Stimulated activated naive CD4-positive, alpha-beta T cell (primary cell): ENCODE data around the gene RABGAP1L.
A peak's percentile ranks its signal among the peaks of the same experiment; 100 is the strongest.
"Not testable (repeated sequence)": the region's sequence is repeated elsewhere in the genome, so short reads cannot be mapped to it uniquely, and the experiment has no call there.

ENCODE experiments used
- DNase-seq, 6 experiments: peaks; one replicate each; lab custom pipeline; 2025; lab: John Stamatoyannopoulos, UW

Gene RABGAP1L

DNA sequence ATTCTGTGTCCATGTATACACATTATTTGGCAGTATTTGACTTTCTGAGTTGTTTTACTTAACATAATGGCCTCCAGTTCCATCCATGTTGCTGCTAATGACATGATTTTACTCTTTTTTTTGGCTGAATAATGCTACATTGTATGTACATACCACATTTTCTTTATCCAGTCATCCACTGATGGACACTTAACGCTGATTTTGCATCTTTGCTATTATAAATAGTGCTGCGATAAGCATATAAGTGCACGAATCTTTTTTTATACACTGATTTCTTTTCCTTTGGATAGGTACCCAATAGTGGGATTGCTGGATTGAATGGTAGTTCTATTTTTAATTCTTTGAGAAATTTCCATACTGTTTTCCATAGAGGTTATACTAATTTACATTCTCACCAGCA, 544.0 kb downstream of the RABGAP1L start:
- no peak for DNase-seq

DNA sequence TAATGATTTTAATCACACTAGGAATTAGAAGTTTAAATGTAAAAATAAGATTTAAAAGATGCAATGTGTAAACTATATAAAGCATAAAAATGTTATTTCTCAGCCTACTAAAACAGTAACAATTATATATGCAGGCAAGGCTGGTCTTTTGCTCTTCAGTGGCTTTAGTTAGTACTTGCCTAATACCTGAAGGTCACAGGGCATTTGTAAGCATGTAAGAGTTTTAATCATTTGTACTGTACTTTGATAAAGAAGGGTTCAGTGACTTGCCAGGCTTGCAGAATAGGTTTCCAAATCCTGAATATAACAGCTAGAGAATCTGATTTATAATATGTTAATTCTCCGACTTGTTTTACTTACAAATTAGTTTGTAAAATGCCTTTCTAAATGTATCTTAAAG, 545.0 kb downstream of the RABGAP1L start:
- DNase-seq = no peak

DNA sequence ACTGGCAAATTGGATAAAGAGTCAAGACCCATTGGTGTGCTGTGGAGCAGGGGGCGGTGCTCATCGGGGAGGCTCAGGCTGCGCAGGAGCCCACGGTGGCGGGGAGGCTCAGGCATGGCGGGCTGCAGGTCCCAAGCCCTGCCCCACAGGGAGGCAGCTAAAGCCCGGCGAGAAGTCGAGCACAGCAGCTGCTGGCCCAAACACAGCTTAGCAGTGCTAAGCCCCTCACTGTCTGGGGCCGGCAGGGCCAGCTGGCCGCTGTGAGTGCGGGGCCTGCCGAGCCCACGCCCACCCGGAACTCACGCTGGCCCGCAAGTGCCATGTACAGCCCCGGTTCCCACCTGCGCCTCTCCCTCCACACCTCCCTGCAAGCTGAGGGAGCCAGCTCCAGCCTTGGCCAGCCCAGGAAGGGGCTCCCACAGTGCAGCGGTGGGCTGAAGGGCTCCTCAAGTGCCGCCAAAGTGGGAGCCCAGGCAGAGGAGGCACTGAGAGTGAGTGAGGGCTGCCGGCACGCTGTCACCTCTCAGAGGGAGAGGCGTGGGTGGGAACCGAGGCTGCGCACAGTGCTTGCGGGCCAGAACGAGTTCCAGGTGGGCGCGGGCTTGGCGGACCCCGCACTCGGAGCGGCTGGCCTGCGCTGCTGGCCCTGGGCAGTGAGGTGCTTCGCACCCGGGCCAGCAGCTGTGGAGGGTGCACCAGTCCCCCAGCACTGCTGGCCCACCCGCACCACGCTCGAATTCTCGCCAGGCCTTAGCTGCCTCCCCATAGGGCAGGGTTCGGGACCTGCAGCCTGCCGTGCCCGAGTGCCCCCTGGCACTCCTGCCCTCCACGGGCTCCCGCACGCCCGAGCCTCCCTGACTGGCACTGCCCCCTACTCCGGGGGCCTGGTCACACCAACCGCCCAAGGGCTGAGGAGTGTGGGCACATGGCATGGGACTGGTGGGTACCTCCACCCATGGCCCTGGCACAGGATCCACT, 551.8 kb downstream of the RABGAP1L start:
- no peak for DNase-seq

- DNase-seq = not testable (repeated sequence)
Measured at GRCh38 chr1:174711848-174712247, 552.5 kb downstream of the RABGAP1L start.

DNA sequence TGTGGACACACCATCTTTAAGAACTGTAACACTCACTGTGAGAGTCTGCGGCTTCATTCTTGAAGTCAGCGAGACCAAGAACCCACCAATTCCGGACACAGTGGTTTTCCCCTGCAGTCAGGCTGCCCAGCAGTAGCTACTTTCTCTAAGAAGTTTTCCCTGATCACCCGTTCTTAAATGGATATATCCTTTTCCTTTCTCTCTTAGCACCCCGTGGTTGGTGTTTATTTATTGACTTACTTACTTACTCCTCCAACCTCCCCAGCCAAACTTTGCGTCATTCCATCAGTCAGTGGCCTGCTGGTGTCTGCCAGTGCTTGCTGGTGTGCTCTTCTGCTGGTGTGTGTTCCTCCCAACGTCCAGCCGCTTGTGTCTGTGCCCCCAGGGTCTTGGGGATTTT, 553.2 kb downstream of the RABGAP1L start:
- no peak for DNase-seq

- no peak for DNase-seq
Measured at GRCh38 chr1:174713796-174714195, 554.5 kb downstream of the RABGAP1L start.

GRCh38 chr1:174719194-174719593, 559.9 kb downstream of the RABGAP1L start:
- no peak for DNase-seq

DNA sequence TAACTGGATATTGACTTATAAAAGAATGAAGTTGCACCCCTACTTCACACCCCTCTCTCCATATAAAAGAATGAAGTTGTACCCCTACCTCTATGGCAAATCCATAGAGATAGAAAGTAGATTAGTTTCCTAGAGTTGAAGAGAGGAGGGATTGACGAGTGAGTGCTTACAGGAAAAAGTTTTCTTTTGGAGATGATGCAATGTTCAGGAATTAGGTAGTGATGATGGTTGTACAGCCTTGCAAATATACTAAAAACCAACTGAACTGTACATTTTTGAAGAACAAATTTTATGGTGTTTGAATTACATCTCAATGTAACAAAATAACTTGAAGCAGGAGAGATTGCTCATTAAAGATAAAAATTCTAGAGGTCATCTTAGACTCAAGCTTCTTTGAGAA, 561.3 kb downstream of the RABGAP1L start:
- DNase-seq = no peak

DNA sequence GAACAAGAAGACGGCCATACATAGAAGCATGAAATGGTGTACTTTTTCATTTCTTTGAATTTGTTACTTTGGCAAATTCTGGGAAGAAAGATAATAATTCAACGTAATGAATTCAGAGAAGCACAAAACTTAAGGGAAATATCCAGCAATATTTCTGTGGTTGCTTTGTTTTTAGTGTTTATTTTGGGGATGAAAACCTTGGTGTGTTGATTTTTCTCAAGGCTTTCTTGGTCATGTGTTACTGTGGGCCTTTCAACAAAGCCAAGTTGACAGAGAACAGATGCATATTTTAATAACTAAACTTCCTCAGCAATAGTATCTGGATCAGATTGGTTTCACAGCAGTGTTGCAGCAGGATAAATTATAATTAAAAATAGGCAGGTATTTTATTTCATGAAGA, 561.9 kb downstream of the RABGAP1L start:
- DNase-seq = no peak

- no peak for DNase-seq
Measured at GRCh38 chr1:174723816-174724215, 564.5 kb downstream of the RABGAP1L start.

DNA sequence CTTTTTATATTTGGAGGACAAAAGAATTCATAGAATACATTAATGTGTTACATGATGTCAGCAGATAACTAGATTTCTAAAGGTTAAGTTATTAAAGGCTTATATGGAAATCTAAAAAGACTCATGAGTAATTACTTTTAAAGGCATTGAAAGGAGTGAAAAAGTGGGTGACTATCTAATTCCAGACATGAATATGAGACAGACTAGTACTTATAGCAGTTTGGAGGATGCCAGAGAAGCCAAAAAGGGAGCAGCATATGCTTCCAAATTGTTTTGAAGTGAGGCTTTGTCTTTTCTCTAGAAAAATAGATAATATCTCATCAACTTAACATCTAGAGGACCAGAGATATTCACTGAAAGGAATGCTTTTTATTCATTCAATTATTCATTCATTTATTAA, 564.9 kb downstream of the RABGAP1L start:
- DNase-seq = no peak

- DNase-seq = no peak
Measured at GRCh38 chr1:174726167-174726879, 567.0 kb downstream of the RABGAP1L start.

DNA sequence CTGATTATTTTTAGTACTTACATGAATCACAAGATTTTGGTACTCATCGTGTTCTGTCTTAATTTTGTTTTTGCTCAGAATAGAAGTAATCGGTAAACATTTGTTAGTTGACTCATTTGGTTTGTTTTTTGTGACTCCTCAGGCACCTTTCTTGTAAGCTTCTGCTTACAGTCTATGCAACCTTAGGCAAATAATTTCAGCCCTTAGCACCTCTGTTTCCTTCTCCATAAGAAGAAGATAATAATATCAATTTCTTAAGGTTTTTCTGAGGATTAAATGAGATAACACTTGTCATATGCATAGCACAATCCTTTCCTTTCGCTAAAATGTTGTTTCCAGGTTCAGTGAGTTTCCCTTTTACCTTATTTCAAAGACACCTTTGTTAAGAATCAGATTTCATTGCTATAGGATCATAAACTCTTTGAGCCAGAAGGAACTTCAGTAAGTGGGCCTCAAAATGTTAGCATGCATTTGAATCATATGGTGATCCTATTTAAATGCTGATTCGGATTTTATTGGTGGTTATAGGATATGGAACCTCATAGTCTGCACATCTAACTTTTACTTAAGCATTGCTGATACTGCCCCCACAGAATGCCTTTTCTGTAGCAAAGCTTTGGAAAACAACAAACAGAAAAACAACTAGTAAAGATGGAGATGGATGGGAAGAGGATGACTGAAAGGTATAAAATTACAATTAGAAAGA, 567.7 kb downstream of the RABGAP1L start:
- no peak for DNase-seq

DNA sequence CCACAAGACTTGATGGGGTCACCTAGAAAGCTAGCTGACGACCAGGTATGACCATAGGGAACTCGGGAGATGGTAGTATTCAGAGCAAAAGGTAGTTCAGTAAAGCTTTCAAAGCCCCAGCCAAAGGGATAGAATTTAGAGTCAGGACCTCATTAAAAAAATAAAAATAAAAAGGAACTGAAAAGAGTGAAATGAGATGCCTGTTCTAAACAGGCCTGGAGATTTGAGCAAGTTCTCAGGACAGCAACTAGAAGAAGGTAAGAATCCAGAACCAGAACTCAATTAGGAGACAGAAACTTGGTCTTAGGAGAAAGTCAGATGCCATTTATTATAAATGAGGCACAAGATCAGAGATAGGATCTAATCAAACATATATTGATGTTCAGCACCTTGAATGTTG, 575.0 kb downstream of the RABGAP1L start:
- no peak for DNase-seq

GRCh38 chr1:174736831-174737230, 577.5 kb downstream of the RABGAP1L start:
- DNase-seq = no peak

DNA sequence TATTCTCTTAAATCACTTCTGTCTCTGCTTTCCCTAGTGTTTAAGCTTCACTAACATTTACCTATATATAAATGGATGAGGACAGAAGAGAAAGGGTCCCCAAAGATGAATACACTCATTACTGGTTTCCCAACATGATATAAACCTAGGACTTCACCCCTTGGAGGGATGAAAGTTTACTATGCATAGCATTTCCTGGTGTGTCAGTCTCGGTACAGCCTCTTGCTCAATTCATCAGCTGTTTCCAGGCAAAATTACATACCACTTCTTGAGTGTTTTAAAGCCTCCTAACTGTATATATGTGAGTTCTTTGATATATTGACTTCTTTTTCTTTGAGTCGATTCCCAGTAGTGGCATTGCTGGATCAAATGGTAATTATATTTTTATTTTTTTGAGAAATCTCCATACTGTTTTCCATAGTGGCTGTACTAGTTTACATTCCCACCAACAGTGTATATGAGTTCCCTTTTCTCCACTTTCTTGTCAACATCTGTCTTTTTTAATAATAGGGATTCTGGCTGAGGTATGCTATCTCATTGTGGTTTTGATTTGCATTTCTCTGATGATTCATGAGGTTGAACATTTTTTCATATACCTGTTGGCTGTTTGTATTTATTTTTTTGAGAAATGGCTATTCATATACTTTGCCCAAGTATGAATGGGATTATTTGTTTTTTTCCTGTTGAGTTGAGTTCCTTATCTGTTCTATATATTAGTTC, 581.1 kb downstream of the RABGAP1L start:
- DNase-seq = no peak

DNA sequence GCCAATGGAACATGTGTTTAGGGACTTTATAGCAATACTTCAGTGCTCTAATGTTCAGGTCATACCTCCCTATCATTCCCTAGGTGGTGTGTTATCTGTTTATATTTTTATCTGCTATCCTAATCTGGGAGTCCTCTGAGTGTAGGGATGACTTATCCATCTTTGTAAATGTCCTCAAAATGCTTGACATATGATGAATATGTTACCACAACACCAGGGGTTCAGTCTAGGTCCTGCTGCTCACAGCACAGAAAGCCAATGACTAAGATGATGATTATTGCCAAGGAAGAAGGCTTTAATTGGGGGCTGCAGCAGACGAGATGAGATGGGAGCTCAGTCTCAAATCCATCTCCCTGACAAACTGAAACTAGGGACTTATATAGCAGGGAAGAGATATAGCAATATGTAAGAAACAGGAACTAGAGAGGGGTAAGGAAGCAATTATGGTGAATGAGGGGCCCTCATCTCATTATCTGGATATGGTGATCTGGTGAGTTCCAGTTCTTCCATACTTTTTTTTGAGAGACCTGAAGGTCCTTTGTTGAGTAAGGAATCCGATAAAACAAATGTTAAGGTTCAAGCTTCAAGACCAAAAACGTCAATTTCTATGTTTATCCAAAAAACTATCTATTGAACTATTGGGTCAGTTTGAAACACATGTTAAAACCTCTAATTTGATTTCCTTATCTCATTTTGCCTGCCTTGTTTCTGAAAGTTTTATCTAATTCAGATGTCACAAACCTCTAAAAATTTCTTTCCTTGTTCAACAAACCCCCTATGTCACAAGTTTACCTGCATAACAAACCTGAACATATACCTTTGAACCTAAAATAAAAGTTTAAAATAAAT, 583.7 kb downstream of the RABGAP1L start:
- DNase-seq = no peak

GRCh38 chr1:174743654-174744561, 584.6 kb downstream of the RABGAP1L start:
- peak in 3 of 6 experiments; percentile 24 to 63 (median 58) for DNase-seq

GRCh38 chr1:174744886-174745285, 585.6 kb downstream of the RABGAP1L start:
- DNase-seq = no peak
